Mammary epithelial cell (primary cell): ENCODE data around the gene GTF3C6.

Source experiments
- CTCF ChIP-seq, 2 donors: IDR thresholded peaks in 1 of 2; conservative IDR thresholded peaks in 1 of 2; 2 replicates each; pipeline ENCODE4 v1.5.1; 2011 to 2012; ENCODE audit warnings: inconsistent platforms in 2 of 2, low read length in 2 of 2, mild to moderate bottlenecking in 2 of 2, control low read depth in 1 of 2, low read depth in 1 of 2; ENCODE audit not compliant: insufficient read depth in 1 of 2; ENCODE audit errors: extremely low read depth in 1 of 2
- EZH2 ChIP-seq: IDR thresholded peaks from 2 replicates; pipeline ENCODE4 v1.6.1; 2012; ENCODE audit warnings: low read length, inconsistent platforms, borderline replicate concordance

DNA sequence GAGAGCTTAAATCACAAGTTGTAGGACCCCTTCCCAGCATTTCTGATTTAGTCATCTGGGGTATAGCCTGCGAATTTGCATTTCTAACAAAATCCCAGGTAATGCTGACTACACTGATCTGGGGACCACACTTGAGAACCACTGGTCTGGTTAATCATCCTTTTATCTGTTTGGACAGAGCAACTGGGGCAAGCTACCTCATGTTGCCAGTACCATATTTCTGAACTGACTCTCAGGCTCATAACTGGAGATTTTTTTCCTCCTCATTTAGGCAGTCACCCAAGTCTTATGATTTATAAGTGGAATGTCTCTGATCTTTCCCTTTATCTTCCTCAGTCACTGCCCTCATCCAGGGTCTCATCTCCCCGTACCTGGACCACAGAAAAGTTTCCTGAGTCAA, 12.0 kb upstream of the GTF3C6 start:
- TF ChIP-seq CTCF (conservative IDR thresholded peaks at IDR 0.05 in 1 of 2, IDR thresholded peaks at IDR 0.05 in 1 of 2; ENCODE audit: extremely low read depth in 1 of 2, insufficient read depth in 1 of 2, low read depth in 1 of 2, low read length in 2 of 2) (no peak), EZH2 (no peak)
